T-helper 22 cell (primary cell): ENCODE results near the gene PRKCB.

Source experiments
- DNase-seq: peaks from one replicate; pipeline ENCODE4 v3.0.0-alpha.2; 2020; ENCODE audit warnings: low read depth

The PRKCB gene

GRCh38 chr16:24051125-24051524, 215.3 kb downstream of the PRKCB start:
- DNase-seq = no peak

DNA sequence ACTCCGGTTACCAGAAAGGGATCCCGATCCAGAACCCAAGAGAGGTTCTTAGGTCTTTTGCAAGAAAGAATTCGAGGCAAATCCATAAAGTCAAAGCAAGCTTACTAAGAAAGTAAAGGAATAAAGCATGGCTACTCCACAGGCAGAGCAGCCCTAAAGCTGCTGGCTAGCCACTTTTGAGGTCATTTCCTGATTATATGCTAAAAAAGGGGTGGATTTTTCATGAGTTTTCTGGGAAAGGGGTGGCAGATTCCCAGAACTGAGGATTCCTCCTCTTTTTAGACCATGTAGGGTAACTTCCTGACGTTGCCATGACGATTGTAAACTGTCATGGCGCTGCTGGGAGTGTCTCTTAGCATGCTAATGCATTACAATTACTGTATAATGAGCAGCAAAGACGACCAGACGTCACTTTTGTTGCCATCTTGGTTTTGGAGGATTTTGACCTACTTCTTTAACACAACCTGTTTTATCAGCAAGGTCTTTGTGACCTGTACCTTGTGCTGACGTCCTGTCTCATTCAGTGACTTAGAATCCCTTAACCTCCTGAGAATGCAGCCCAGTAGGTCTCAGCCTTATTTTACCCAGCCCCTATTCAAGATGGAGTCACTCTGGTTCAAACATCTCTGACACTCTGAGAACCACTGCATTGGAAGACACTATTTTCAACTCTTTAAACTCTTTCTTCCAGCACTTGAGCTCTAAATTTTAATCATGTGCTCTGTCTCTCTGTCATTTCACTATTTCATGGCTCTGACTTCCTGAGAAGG, 216.7 kb downstream of the PRKCB start:
- no peak for DNase-seq

GRCh38 chr16:24053099-24053946, 217.5 kb downstream of the PRKCB start:
- no peak for DNase-seq

DNA sequence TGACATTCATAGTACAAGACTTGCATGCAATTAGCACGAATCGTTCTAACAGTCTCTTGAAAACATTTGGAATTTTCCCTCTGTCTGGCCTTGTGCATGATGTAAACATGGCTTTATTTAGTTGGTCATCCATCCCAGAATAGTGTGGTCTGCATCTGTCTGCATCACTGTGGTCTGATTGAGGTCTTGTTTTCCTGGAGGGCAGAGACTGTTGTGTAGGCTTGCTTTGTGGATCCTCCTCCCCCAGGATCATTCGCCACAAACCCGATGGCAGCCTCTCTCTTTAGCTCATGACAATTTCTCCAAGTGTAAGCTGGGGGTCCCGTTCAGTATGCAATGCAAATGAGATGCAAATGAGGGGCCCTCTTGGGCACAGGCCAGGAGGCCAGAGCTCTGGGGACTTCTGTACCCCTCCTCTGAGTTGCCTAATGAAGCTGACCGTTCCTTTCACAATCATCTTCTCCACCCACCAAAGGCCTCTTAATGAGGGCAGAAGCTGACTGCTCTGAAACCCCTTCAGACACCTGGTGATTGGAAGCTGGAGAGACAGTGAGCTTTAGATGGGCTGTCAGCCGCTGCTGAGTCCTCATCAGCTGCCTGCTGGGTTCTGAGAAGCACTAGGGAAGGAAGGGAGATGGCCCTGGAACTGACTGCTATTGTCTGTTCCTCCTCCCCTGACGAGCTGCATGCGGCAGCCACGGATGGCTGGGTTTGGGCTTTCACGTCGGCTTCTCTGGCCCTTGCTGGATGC, 219.1 kb downstream of the PRKCB start:
- DNase-seq = no peak

DNA sequence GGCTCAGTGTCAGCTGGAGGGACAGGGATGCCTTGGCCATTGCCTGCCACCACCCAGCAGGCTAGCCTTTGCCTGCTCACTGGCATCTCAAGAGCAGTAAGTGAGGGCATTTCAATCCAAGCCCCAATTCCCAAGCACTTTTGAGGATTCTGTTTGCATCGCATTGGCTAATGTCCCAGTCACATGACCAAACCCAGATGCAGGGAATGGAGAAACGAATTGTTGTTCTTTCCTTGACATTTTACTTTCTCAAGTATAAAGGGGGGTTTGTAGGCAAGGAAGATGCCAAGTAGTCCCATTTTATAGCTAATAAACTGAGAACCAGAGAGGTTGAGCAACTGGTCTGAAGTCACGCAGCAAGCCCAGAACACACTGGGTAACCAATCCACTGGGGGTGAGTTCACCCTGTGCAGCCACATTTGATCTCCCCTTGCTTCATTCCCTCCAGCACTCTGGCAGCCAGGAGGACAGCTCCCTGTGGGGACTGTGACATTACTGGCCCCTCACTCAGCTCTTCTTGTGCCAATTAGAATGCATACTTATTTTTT, 226.6 kb downstream of the PRKCB start:
- DNase-seq = no peak

- no peak for DNase-seq
Observed at GRCh38 chr16:24069036-24069590, 233.3 kb downstream of the PRKCB start.

- DNase-seq = no peak
Observed at GRCh38 chr16:24070851-24071250, 235.1 kb downstream of the PRKCB start.

- DNase-seq = no peak
Observed at GRCh38 chr16:24071666-24072360, 236.0 kb downstream of the PRKCB start.

- DNase-seq = no peak
Observed at GRCh38 chr16:24073321-24073720, 237.5 kb downstream of the PRKCB start.

- no peak for DNase-seq
Observed at GRCh38 chr16:24074574-24074973, 238.8 kb downstream of the PRKCB start.

DNA sequence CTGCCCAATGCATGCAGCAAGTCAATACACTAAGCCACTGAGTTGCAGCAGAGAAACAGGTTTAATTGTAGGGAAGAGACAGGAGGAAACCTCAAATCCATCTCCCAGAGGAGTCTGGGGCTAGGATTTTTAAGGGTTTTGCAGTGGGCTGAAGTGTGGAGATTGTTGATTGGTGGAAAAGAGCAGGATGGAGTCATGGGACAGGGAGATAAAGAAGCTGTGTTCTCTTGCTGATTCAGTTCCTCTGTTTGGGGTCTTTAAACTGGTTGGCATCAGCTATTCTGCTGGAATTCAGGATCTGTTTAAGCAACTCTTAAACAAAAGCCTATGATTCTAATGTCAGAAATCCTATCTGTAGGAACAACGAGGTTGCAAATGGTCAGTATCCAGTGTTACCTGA, 239.5 kb downstream of the PRKCB start:
- DNase-seq = no peak

GRCh38 chr16:24075931-24076716, 240.3 kb downstream of the PRKCB start:
- DNase-seq = no peak

DNA sequence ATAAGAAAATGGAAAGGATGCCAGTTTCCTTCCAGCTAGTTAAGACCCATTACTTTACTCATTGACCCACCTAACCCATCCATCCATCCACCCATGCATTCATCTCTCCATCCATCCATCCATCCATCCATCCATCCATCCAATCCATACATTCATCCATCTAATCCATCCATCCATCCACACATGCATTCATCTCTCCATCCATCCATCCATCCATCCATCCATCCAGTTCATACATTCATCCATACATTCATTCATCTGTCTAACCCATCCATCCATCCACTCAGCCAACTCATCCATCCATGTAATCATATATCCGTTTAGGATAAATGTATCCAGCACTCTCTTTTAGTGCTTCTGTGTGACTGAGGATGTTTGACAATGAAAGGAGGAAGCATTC, 241.5 kb downstream of the PRKCB start:
- DNase-seq = no peak

DNA sequence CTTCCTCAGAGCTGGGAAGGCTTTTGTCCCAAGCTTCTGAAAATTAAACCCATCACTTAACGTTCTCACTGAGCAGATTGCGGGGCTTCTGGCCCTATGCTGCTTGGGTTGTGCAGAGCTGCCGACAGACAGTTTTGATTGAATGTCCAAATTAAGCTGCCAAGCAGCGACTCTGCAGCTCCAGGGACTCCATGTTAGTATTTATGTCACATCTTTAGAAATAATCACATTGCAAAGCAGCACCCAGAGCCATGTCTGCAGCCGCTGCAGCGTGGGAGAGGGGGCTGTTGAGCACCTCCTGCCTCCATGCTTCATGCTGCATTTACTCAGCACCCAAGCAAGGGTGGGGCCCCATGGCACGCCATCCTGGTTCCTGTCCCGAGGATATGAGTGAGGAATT, 242.2 kb downstream of the PRKCB start:
- no peak for DNase-seq

- DNase-seq = no peak
Observed at GRCh38 chr16:24085666-24086065, 249.9 kb downstream of the PRKCB start.

DNA sequence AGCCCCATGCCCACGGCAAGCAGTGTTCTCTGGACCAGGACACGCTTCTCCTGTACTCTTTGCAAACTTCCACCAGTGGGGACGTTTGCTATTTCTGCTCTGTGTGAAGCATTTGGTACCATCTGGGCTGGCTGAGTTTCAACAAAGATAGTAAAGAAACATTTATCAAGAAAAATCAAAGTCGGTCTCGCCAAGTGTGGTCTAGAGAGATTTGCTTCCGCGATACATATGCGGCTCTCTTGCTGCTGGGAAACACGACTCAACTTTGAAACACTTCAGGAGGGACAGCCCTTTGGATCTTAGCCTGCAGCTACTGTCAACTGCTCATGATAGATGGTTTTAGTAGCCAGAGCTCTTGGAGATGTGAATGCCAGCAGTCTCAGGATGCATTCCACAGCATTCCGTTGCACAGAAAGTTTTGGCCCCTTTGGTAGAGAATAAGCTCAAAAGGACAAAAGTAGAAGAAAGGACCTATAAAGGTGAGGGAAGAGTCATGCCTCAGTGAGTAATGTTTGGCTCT, 252.2 kb downstream of the PRKCB start:
- no peak for DNase-seq

DNA sequence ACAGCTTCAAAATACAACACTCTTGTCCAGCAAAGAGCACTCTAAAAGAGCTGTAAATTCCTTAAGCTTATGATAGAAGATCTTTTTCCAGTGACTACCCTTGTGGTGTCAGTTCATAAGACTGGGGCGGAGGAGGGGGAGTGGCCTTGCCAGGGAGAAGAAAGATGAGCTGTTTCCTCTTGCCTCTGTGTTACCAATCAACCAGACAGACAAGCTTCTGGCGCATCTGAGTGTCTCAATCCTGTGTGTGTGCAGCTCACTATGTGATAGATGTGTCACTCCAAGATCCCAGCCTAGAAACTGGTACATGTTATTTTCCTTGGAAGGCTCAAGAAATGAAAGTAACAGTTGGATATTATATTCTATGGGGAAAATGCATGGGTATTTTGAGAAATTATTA, 253.0 kb downstream of the PRKCB start:
- no peak for DNase-seq

- no peak for DNase-seq
Observed at GRCh38 chr16:24091125-24091524, 255.3 kb downstream of the PRKCB start.

- no peak for DNase-seq
Observed at GRCh38 chr16:24093049-24093448, 257.3 kb downstream of the PRKCB start.

DNA sequence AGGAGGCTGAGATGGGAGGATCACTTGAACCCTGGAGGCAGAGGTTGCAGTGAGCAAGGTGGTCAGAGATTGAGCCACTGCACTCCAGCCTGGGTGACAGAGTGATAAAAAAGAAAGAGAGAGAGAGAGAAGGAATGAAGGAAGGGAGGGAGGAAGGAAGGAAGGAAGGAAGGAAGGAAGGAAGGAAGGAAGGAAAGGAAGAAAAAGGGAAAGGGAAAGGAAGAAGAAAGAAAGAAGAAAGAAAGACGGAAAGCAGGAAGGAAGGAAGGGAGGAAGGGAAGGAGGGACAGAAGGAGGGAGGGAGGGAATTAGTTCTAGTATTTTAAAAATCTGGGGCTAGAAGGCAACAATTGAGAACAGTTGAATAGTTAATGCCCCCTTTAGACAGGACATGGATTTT, 258.9 kb downstream of the PRKCB start:
- DNase-seq = no peak
